ENCODE measurements around the gene ALK. TPM values are rescaled to one million over a fixed set of nuclear protein-coding genes. Genes with fewer than 3 reads are reported as not detected.

ALK gene
- total and polyA plus RNA-seq, 2 experiments from 2014 or later = 0.35 TPM; not detected in 1

DNA sequence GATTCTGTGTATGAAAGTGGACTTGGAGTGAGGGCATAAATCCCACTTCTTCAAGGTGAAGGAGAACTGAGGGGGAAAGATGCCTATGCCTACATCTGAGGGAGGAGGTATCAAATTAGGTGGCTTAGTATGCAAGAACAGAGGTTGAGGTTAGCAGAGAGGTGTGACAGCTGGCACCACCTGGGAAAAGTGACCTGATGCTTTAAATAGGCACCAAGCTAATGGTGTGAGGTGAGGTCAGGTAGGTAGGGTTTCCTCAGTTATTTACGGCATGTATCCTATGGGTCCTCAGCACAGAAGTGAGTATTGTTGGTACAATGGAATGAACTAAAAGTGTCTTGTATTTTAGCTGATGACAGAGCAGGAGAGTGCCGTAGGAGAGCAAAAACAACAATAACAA is 439.0 kb downstream of the ALK start:
- Mint-ChIP-seq H3K36me3 (ENCODE audit: low read depth) (no peaks in the 10 kb centered on the region), H3K4me3 (no peak overlapping the region), H3K27ac (no peak overlapping the region), H3K27me3 (ENCODE audit: insufficient read depth, low read depth, poor library complexity) (peaks cover 7% of the 10 kb centered on the region), H3K4me1 (0 out of 3 replicates have a peak, but pooled peaks cover 3% of the 10 kb centered on the region), H3K9me3 (peaks cover 3% of the 10 kb centered on the region; the same call in 1 of the 3 replicates)
- Histone ChIP-seq H3K4me3 (no peak overlapping the region), H3K36me3 (ENCODE audit: insufficient read depth) (no peaks in the 10 kb centered on the region), H4K20me1 (replicated peaks; ENCODE audit: insufficient read depth) (no peaks in the 10 kb centered on the region), H3K4me2 (no peak overlapping the region), H3F3A (replicated peaks; ENCODE audit: low read depth) (no peaks in the 10 kb centered on the region), H2AFZ (no peak overlapping the region), H3K27ac (ENCODE audit: low read depth) (no peak overlapping the region), H3K4me1 (ENCODE audit: insufficient read depth) (no peaks in the 10 kb centered on the region), H3K79me2 (replicated peaks; ENCODE audit: insufficient read depth) (no peaks in the 10 kb centered on the region), H3K27me3 (ENCODE audit: insufficient read depth) (no peaks in the 10 kb centered on the region), H3K9me2 (ENCODE audit: insufficient read depth) (no peaks in the 10 kb centered on the region)
- TF ChIP-seq POLR2AphosphoS5 (IDR thresholded peaks at IDR 0.05; ENCODE audit: low read depth) = no peak
- no peak for TF ChIP-seq ZNF114 (CRISPR knock-in tag; IDR thresholded peaks at IDR 0.05)
- no peak for TF ChIP-seq NANOG (IDR thresholded peaks at IDR 0.05; ENCODE audit: borderline replicate concordance)
- TF ChIP-seq EZH2 (IDR thresholded peaks at IDR 0.05; ENCODE audit: low read depth, unreplicated experiment) = no peak
- TF ChIP-seq CREB1 (CRISPR knock-in tag; IDR thresholded peaks at IDR 0.05; ENCODE audit: low read depth) = no peak
- TF ChIP-seq, protein P1, sequence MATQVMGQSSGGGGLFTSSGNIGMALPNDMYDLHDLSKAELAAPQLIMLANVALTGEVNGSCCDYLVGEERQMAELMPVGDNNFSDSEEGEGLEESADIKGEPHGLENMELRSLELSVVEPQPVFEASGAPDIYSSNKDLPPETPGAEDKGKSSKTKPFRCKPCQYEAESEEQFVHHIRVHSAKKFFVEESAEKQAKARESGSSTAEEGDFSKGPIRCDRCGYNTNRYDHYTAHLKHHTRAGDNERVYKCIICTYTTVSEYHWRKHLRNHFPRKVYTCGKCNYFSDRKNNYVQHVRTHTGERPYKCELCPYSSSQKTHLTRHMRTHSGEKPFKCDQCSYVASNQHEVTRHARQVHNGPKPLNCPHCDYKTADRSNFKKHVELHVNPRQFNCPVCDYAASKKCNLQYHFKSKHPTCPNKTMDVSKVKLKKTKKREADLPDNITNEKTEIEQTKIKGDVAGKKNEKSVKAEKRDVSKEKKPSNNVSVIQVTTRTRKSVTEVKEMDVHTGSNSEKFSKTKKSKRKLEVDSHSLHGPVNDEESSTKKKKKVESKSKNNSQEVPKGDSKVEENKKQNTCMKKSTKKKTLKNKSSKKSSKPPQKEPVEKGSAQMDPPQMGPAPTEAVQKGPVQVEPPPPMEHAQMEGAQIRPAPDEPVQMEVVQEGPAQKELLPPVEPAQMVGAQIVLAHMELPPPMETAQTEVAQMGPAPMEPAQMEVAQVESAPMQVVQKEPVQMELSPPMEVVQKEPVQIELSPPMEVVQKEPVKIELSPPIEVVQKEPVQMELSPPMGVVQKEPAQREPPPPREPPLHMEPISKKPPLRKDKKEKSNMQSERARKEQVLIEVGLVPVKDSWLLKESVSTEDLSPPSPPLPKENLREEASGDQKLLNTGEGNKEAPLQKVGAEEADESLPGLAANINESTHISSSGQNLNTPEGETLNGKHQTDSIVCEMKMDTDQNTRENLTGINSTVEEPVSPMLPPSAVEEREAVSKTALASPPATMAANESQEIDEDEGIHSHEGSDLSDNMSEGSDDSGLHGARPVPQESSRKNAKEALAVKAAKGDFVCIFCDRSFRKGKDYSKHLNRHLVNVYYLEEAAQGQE (IDR thresholded peaks at IDR 0.05; ENCODE audit: unreplicated experiment) = no peak
- DNase-seq (ENCODE audit: low spot score) (no peak), ATAC-seq (no peak)

DNA sequence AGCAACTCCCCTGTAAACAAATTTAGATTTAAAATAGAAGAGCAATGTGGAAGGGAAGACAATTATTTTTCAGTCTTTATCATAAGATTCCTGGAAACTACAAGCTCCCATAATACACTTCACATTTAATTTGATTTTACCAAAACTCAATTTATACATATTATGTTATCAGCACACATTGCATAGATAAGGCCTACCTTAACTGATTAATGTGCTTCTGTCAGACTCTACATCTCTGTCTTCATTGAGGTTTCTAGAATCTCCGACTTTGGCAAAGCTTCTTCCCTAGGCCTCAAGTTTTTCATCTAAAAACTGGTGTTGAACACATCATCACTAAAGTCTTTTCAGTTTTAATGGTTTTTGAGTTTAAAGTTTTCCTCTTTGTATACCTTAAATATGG is 440.1 kb downstream of the ALK start:
- Mint-ChIP-seq H3K27ac (no peak overlapping the region), H3K4me3 (no peak overlapping the region), H3K4me1 (0 out of 3 replicates have a peak, but pooled peaks cover 3% of the 10 kb centered on the region), H3K36me3 (ENCODE audit: low read depth) (no peaks in the 10 kb centered on the region; the same call in 1 of the 3 replicates), H3K27me3 (ENCODE audit: insufficient read depth, low read depth, poor library complexity) (peaks cover 7% of the 10 kb centered on the region), H3K9me3 (peaks cover 3% of the 10 kb centered on the region; the same call in 1 of the 3 replicates)
- Histone ChIP-seq H3K27ac (ENCODE audit: low read depth) (no peak overlapping the region), H3K27me3 (ENCODE audit: insufficient read depth) (no peaks in the 10 kb centered on the region), H3K4me3 (no peak overlapping the region), H3F3A (replicated peaks; ENCODE audit: low read depth) (no peaks in the 10 kb centered on the region), H4K20me1 (replicated peaks; ENCODE audit: insufficient read depth) (no peaks in the 10 kb centered on the region), H2AFZ (no peak overlapping the region), H3K4me1 (ENCODE audit: insufficient read depth) (no peaks in the 10 kb centered on the region), H3K79me2 (replicated peaks; ENCODE audit: insufficient read depth) (no peaks in the 10 kb centered on the region), H3K9me2 (ENCODE audit: insufficient read depth) (0 out of 2 replicates have a peak, but pooled peaks cover 5% of the 10 kb centered on the region), H3K36me3 (ENCODE audit: insufficient read depth) (no peaks in the 10 kb centered on the region), H3K4me2 (no peak overlapping the region)
- DNase-seq (ENCODE audit: low spot score) (no peak), ATAC-seq (no peak)
- TF ChIP-seq, protein P1 (IDR thresholded peaks at IDR 0.05; ENCODE audit: unreplicated experiment) = no peak
- TF ChIP-seq POLR2AphosphoS5 (IDR thresholded peaks at IDR 0.05; ENCODE audit: low read depth) = no peak
- no peak for TF ChIP-seq CREB1 (CRISPR knock-in tag; IDR thresholded peaks at IDR 0.05; ENCODE audit: low read depth)
- no peak for TF ChIP-seq EZH2 (IDR thresholded peaks at IDR 0.05; ENCODE audit: low read depth, unreplicated experiment)
- TF ChIP-seq, protein P2, sequence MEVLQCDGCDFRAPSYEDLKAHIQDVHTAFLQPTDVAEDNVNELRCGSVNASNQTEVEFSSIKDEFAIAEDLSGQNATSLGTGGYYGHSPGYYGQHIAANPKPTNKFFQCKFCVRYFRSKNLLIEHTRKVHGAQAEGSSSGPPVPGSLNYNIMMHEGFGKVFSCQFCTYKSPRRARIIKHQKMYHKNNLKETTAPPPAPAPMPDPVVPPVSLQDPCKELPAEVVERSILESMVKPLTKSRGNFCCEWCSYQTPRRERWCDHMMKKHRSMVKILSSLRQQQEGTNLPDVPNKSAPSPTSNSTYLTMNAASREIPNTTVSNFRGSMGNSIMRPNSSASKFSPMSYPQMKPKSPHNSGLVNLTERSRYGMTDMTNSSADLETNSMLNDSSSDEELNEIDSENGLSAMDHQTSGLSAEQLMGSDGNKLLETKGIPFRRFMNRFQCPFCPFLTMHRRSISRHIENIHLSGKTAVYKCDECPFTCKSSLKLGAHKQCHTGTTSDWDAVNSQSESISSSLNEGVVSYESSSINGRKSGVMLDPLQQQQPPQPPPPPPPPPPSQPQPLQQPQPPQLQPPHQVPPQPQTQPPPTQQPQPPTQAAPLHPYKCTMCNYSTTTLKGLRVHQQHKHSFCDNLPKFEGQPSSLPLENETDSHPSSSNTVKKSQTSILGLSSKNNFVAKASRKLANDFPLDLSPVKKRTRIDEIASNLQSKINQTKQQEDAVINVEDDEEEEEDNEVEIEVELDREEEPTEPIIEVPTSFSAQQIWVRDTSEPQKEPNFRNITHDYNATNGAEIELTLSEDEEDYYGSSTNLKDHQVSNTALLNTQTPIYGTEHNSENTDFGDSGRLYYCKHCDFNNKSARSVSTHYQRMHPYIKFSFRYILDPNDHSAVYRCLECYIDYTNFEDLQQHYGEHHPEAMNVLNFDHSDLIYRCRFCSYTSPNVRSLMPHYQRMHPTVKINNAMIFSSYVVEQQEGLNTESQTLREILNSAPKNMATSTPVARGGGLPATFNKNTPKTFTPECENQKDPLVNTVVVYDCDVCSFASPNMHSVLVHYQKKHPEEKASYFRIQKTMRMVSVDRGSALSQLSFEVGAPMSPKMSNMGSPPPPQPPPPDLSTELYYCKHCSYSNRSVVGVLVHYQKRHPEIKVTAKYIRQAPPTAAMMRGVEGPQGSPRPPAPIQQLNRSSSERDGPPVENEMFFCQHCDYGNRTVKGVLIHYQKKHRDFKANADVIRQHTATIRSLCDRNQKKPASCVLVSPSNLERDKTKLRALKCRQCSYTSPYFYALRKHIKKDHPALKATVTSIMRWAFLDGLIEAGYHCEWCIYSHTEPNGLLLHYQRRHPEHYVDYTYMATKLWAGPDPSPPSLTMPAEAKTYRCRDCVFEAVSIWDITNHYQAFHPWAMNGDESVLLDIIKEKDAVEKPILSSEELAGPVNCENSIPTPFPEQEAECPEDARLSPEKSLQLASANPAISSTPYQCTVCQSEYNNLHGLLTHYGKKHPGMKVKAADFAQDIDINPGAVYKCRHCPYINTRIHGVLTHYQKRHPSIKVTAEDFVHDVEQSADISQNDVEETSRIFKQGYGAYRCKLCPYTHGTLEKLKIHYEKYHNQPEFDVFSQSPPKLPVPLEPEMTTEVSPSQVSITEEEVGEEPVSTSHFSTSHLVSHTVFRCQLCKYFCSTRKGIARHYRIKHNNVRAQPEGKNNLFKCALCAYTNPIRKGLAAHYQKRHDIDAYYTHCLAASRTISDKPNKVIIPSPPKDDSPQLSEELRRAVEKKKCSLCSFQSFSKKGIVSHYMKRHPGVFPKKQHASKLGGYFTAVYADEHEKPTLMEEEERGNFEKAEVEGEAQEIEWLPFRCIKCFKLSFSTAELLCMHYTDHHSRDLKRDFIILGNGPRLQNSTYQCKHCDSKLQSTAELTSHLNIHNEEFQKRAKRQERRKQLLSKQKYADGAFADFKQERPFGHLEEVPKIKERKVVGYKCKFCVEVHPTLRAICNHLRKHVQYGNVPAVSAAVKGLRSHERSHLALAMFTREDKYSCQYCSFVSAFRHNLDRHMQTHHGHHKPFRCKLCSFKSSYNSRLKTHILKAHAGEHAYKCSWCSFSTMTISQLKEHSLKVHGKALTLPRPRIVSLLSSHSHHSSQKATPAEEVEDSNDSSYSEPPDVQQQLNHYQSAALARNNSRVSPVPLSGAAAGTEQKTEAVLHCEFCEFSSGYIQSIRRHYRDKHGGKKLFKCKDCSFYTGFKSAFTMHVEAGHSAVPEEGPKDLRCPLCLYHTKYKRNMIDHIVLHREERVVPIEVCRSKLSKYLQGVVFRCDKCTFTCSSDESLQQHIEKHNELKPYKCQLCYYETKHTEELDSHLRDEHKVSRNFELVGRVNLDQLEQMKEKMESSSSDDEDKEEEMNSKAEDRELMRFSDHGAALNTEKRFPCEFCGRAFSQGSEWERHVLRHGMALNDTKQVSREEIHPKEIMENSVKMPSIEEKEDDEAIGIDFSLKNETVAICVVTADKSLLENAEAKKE (CRISPR knock-in tag; IDR thresholded peaks at IDR 0.05) = no peak
- no peak for TF ChIP-seq ZNF331 (CRISPR knock-in tag; IDR thresholded peaks at IDR 0.05; ENCODE audit: low read depth)
